ENCODE data around the gene KRT76.

- TF ChIP-seq POLR2A (IDR thresholded peaks at IDR 0.05), result no peak
- TF ChIP-seq, protein P1, sequence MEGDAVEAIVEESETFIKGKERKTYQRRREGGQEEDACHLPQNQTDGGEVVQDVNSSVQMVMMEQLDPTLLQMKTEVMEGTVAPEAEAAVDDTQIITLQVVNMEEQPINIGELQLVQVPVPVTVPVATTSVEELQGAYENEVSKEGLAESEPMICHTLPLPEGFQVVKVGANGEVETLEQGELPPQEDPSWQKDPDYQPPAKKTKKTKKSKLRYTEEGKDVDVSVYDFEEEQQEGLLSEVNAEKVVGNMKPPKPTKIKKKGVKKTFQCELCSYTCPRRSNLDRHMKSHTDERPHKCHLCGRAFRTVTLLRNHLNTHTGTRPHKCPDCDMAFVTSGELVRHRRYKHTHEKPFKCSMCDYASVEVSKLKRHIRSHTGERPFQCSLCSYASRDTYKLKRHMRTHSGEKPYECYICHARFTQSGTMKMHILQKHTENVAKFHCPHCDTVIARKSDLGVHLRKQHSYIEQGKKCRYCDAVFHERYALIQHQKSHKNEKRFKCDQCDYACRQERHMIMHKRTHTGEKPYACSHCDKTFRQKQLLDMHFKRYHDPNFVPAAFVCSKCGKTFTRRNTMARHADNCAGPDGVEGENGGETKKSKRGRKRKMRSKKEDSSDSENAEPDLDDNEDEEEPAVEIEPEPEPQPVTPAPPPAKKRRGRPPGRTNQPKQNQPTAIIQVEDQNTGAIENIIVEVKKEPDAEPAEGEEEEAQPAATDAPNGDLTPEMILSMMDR (IDR thresholded peaks at IDR 0.05), result no peak
These were observed 46.4 kb downstream of the KRT76 start for GRCh38 chr12:52730793-52731192.

All from uterus (tissue), 2 donors.